A549 (cell line): ENCODE data around the gene SPDL1. TPM values are rescaled to one million over a fixed set of nuclear protein-coding genes. Genes with fewer than 3 reads are reported as not detected.

Experiments used
- ATAC-seq, 2 experiments: fragments of 200-7000 bp in 1 of 2; fragments of >200 bp in 1 of 2; cut with Nextera tagmentation in 1 of 2; cut with Tn5 transposase in 1 of 2; 3 replicates each; pipeline versions ENCODE4 v1.8.0 to v1.9.1; 2018 to 2020; ENCODE audit warnings: mild to moderate bottlenecking in 1 of 2, moderate library complexity in 1 of 2
- CTCF ChIA-PET: fragments of 300-600 bp; sonication (Branson Sonifier 250); formaldehyde crosslinking; extraction: SDS; loops from one replicate; lab custom pipeline; 2021; ENCODE audit warnings: antibody characterized with exemption, inconsistent platforms; lab: Yijun Ruan, JAX
- POLR2A ChIA-PET: fragments of 350-600 bp; formaldehyde crosslinking; extraction: SDS; loops from one replicate; lab custom pipeline; 2021; ENCODE audit warnings: antibody characterized with exemption, inconsistent platforms; lab: Yijun Ruan, JAX
- DNase-seq, 2 experiments: peaks; one replicate each; pipeline versions ENCODE4 v3.0.0 to v3.0.0-alpha.2; 2011 to 2016; ENCODE audit warnings: low read depth in 1 of 2, low spot score in 1 of 2
- FAIRE-seq: peaks from 2 replicates; lab custom pipeline; 2011; peaks lifted over from hg19 to GRCh38; lab: Jason Lieb, UNC
- H3K27ac ChIP-seq, 2 experiments: fragments of >200 bp; sonication (Bioruptor Twin); formaldehyde crosslinking; 3 replicates each; pipeline ENCODE4 v1.5.1; 2016 to 2017
- H3K4me1 ChIP-seq: fragments of >200 bp; sonication (Bioruptor Twin); formaldehyde crosslinking; 3 replicates; pipeline ENCODE4 v1.6.1; 2016
- H3K4me2 ChIP-seq: fragments of >200 bp; sonication (Bioruptor Twin); formaldehyde crosslinking; 3 replicates; pipeline ENCODE4 v1.6.1; 2016
- H3K4me3 ChIP-seq: fragments of >200 bp; sonication (Bioruptor Twin); formaldehyde crosslinking; 3 replicates; pipeline ENCODE4 v1.5.1; 2016
- H3K9me3 ChIP-seq: fragments of >200 bp; sonication (Bioruptor Twin); formaldehyde crosslinking; 3 replicates; pipeline ENCODE4 v1.6.1; 2016
- CHD2 ChIP-seq: fragments of 150-350 bp; IDR thresholded peaks from 2 replicates; pipeline ENCODE4 v1.6.1; 2014; ENCODE audit warnings: low read length; ENCODE audit not compliant: partially characterized antibody
- CHD4 ChIP-seq: fragments of 200-600 bp; sonication (generic); IDR thresholded peaks from 2 replicates; pipeline ENCODE4 v1.6.1; 2016; ENCODE audit warnings: antibody characterized with exemption, mild to moderate bottlenecking, borderline replicate concordance
- ESRRA ChIP-seq: fragments of 150-350 bp; IDR thresholded peaks from 2 replicates; pipeline ENCODE4 v1.6.1; 2014; ENCODE audit warnings: mild to moderate bottlenecking, low read length, borderline replicate concordance
- FOSL2 ChIP-seq, 2 experiments: fragments of 450-650 bp in 1 of 2; fragments of >200 bp in 1 of 2; sonication (Bioruptor Twin) in 1 of 2; formaldehyde crosslinking; IDR thresholded peaks; 2 replicates each; pipeline versions ENCODE4 v1.5.0 to v1.6.1; 2016 to 2020; ENCODE audit warnings: mild to moderate bottlenecking in 1 of 2, moderate library complexity in 1 of 2
- GATA3 ChIP-seq: IDR thresholded peaks from 2 replicates; pipeline ENCODE4 v1.6.1; 2012; ENCODE audit warnings: borderline replicate concordance
- HDAC2 ChIP-seq: fragments of 200-600 bp; sonication (generic); IDR thresholded peaks from 2 replicates; pipeline ENCODE4 v1.6.1; 2016
- JUN ChIP-seq, 2 experiments: fragments of >200 bp; sonication (Bioruptor Twin); formaldehyde crosslinking; IDR thresholded peaks; 2 replicates in 1 of 2; 3 replicates in 1 of 2; pipeline ENCODE4 v1.6.1; 2016 to 2017
- KDM5A ChIP-seq: fragments of 200-600 bp; sonication (generic); IDR thresholded peaks from 2 replicates; pipeline ENCODE4 v1.6.1; 2016; ENCODE audit warnings: antibody characterized with exemption, mild to moderate bottlenecking
- MAZ ChIP-seq: fragments of 150-350 bp; IDR thresholded peaks from 2 replicates; pipeline ENCODE4 v1.6.1; 2014; ENCODE audit warnings: antibody characterized with exemption, low read depth, low read length, borderline replicate concordance
- PHF8 ChIP-seq: fragments of 200-600 bp; sonication (generic); IDR thresholded peaks from 2 replicates; pipeline ENCODE4 v1.6.1; 2016; ENCODE audit warnings: low read depth, mild to moderate bottlenecking, antibody characterized with exemption, moderate library complexity, borderline replicate concordance
- POLR2A ChIP-seq: IDR thresholded peaks from 2 replicates; pipeline ENCODE4 v1.6.1; 2012; ENCODE audit warnings: mild to moderate bottlenecking, low read length
- RAD21 ChIP-seq, 2 experiments: fragments of >200 bp in 1 of 2; sonication (Bioruptor Twin) in 1 of 2; formaldehyde crosslinking in 1 of 2; IDR thresholded peaks in 1 of 2; conservative IDR thresholded peaks in 1 of 2; 2 replicates in 1 of 2; 3 replicates in 1 of 2; pipeline ENCODE4 v1.6.1; 2012 to 2018; ENCODE audit warnings: inconsistent platforms in 1 of 2
- RCOR1 ChIP-seq: fragments of 150-350 bp; IDR thresholded peaks from 2 replicates; pipeline ENCODE4 v1.6.1; 2014; ENCODE audit warnings: antibody characterized with exemption, low read length, low read depth
- ZSCAN20 ChIP-seq: fragments of 250-450 bp; sonication (Bioruptor Pico); IDR thresholded peaks from 2 replicates; pipeline ENCODE4 v1.8.0; 2022; ENCODE audit warnings: mild to moderate bottlenecking, moderate library complexity
- WGBS: methylation state at CpG from one replicate; pipeline ENCODE4 v1.1.6; 2017; ENCODE audit errors: missing lambda C conversion rate; 5-methylcytosine and 5-hydroxymethylcytosine counted together
- polyA minus RNA-seq: library from RNA; depleted of rRNA, polyadenylated mRNA; stranded (reverse); fragments of >200 nt; gene quantifications from 2 replicates; pipeline ENCODE4 v1.2.3, GENCODE V29; 2011; rRNA and poly(A)+ RNA removed
- polyA plus RNA-seq, 4 experiments: library from polyadenylated mRNA; depleted of rRNA in 3 of 4; stranded (reverse); fragments of >200 nt; fragmentation: RNase III in 1 of 4; extraction: RNeasy Plus Mini Kit Qiagen cat#74134 plus additional on column Dnase treatment in 1 of 4; gene quantifications; 2 replicates in 3 of 4; 3 replicates in 1 of 4; pipeline ENCODE4 v1.2.3, GENCODE V29; 2011 to 2017
- TF ChIP-seq, protein P1 (sequence below): IDR thresholded peaks from 2 replicates; pipeline ENCODE4 v1.6.1; 2012
- TF ChIP-seq, protein P2 (sequence below): fragments of 200-600 bp; sonication (generic); IDR thresholded peaks from 2 replicates; pipeline ENCODE4 v1.6.1; 2016; ENCODE audit warnings: antibody characterized with exemption, mild to moderate bottlenecking, moderate library complexity
- TF ChIP-seq, protein P3 (sequence below): fragments of >200 bp; sonication (Bioruptor Twin); formaldehyde crosslinking; IDR thresholded peaks from 3 replicates; pipeline ENCODE4 v1.6.1; 2016
- TF ChIP-seq, protein P4 (sequence below): IDR thresholded peaks from 2 replicates; pipeline ENCODE4 v1.6.1; 2012; ENCODE audit warnings: low read depth, borderline replicate concordance

Gene SPDL1, protein sequence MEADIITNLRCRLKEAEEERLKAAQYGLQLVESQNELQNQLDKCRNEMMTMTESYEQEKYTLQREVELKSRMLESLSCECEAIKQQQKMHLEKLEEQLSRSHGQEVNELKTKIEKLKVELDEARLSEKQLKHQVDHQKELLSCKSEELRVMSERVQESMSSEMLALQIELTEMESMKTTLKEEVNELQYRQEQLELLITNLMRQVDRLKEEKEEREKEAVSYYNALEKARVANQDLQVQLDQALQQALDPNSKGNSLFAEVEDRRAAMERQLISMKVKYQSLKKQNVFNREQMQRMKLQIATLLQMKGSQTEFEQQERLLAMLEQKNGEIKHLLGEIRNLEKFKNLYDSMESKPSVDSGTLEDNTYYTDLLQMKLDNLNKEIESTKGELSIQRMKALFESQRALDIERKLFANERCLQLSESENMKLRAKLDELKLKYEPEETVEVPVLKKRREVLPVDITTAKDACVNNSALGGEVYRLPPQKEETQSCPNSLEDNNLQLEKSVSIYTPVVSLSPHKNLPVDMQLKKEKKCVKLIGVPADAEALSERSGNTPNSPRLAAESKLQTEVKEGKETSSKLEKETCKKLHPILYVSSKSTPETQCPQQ
- polyA plus RNA-seq (2011; rRNA removed) = 62.1 and 103 TPM in 2 replicates
- polyA plus RNA-seq (2012; cell fraction: cytosol; rRNA removed) = 28.8 and 34.1 TPM in 2 replicates
- 19.8 and 35.2 TPM in 2 replicates for polyA plus RNA-seq (2012; cell fraction: nucleus; rRNA removed)
- polyA plus RNA-seq (2017; fragmentation: RNase III; extraction: RNeasy Plus Mini Kit Qiagen cat#74134 plus additional on column Dnase treatment) = 100 to 116 TPM (median 102 TPM) in 3 replicates
- 14.4 and 16.7 TPM in 2 replicates for polyA minus RNA-seq

DNA sequence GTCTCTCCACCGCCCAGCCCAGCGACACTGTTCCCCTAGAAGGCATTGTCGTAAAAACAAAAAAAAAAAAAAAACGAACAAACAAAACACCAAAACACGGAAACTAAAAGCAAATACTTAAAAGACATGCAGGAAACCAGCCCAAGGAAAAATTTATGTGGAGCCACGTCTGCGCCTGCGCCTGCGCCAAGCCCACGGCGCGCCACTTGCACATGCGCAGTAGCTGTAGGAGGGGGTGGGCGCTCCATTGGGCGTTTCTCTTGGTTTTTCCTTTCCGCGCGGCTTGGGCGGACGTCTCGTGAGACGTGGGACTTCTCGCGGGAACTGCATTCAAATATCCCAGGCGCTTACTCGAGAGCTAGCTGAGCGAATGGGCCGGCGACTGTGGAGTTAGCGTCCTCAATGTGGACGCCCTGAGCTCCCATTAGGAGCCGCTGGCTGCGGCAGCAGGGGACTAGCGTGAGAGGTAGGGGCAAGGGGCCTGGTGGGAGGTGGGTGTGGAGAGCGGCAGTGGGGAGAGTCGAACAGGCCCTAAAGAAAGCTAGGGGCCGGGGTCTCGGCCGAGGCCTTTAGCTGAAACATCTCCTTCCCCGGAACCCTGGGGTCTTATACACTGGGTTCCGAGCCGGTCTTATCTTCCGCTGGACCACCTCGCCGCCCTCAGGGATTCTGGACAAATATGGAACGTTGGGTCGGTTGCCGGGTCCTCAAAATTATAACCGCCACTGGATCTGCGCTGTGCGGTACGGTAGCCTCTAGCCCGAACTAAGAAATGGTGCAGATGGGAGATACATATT is at the start of gene SPDL1:
Gene SPDL1 (plus strand): TSS at position 350 of the 797 bp plus-strand sequence. CDS start 4,644 bp downstream, outside the sequence.
- H3K4me2 ChIP-seq = peak within 1 kb of the TSS; percentile 96
- H3K4me3 ChIP-seq = peak within 1 kb of the TSS; percentile 83
- peaks cover 38% of the 10 kb centered on the region for H3K4me1 ChIP-seq
- H3K27ac ChIP-seq = peak within 1 kb of the TSS; percentile 84 to 95
- DNase-seq (peak; percentile 81 to 97), ATAC-seq (peak; percentile 87 to 95), FAIRE-seq (no peak)
- ChIA-PET POLR2A (interaction anchor here (0.6 to 1.9 kb wide), 10 partner anchors 9 to 1449 kb away, joined by 3 to 19 read pairs (median 4); partner anchors contain the start of gene INSYN2B), CTCF (interaction anchor here (0.6 to 1.4 kb wide), 6 partner anchors 397 to 904 kb away, joined by 3 to 6 read pairs (median 4); partner anchors contain the start of gene INSYN2B)
- WGBS = 1% methylated on average over 42 of the region's 53 CpGs
- TF ChIP-seq, protein P1, sequence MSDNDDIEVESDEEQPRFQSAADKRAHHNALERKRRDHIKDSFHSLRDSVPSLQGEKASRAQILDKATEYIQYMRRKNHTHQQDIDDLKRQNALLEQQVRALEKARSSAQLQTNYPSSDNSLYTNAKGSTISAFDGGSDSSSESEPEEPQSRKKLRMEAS = peak; percentile 65; the same call in 1 of the 2 replicates
- TF ChIP-seq FOSL2 (IDR thresholded peaks at IDR 0.05) (no peak), FOSL2 (CRISPR knock-in tag; IDR thresholded peaks at IDR 0.05) (no peak), HDAC2 (no peak), ESRRA (no peak), PHF8 (peak; percentile 44), POLR2A (peak; percentile 79), ZSCAN20 (CRISPR knock-in tag) (no peak), CHD4 (no peak), JUN (IDR thresholded peaks at IDR 0.05) (peak; percentile 55 to 87; a peak in 4 of 5 replicates), GATA3 (peak; percentile 49; the same call in 1 of the 2 replicates), KDM5A (peak; percentile 72), MAZ (no peak), RCOR1 (no peak), CHD2 (peak; percentile 96), RAD21 (conservative IDR thresholded peaks at IDR 0.05 in 1 of 2, IDR thresholded peaks at IDR 0.05 in 1 of 2) (peak in 1 of 2 experiments; percentile 8; a peak in 1 of 5 replicates)
- TF ChIP-seq, protein P2, sequence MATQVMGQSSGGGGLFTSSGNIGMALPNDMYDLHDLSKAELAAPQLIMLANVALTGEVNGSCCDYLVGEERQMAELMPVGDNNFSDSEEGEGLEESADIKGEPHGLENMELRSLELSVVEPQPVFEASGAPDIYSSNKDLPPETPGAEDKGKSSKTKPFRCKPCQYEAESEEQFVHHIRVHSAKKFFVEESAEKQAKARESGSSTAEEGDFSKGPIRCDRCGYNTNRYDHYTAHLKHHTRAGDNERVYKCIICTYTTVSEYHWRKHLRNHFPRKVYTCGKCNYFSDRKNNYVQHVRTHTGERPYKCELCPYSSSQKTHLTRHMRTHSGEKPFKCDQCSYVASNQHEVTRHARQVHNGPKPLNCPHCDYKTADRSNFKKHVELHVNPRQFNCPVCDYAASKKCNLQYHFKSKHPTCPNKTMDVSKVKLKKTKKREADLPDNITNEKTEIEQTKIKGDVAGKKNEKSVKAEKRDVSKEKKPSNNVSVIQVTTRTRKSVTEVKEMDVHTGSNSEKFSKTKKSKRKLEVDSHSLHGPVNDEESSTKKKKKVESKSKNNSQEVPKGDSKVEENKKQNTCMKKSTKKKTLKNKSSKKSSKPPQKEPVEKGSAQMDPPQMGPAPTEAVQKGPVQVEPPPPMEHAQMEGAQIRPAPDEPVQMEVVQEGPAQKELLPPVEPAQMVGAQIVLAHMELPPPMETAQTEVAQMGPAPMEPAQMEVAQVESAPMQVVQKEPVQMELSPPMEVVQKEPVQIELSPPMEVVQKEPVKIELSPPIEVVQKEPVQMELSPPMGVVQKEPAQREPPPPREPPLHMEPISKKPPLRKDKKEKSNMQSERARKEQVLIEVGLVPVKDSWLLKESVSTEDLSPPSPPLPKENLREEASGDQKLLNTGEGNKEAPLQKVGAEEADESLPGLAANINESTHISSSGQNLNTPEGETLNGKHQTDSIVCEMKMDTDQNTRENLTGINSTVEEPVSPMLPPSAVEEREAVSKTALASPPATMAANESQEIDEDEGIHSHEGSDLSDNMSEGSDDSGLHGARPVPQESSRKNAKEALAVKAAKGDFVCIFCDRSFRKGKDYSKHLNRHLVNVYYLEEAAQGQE = peak; percentile 96
- TF ChIP-seq, protein P3, sequence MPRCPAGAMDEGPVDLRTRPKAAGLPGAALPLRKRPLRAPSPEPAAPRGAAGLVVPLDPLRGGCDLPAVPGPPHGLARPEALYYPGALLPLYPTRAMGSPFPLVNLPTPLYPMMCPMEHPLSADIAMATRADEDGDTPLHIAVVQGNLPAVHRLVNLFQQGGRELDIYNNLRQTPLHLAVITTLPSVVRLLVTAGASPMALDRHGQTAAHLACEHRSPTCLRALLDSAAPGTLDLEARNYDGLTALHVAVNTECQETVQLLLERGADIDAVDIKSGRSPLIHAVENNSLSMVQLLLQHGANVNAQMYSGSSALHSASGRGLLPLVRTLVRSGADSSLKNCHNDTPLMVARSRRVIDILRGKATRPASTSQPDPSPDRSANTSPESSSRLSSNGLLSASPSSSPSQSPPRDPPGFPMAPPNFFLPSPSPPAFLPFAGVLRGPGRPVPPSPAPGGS = peak; percentile 73; the same call in 1 of the 3 replicates
- TF ChIP-seq, protein P4, sequence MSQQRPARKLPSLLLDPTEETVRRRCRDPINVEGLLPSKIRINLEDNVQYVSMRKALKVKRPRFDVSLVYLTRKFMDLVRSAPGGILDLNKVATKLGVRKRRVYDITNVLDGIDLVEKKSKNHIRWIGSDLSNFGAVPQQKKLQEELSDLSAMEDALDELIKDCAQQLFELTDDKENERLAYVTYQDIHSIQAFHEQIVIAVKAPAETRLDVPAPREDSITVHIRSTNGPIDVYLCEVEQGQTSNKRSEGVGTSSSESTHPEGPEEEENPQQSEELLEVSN = peak; percentile 15; the same call in 1 of the 2 replicates
- no peaks in the 10 kb centered on the region for H3K9me3 ChIP-seq
